HCT116 (cell line): Measurements from ENCODE around the gene APBA2. TPM values are rescaled to one million over a fixed set of nuclear protein-coding genes. Genes with fewer than 3 reads are reported as not detected.

Experiments
- ATAC-seq: fragments of 200-7000 bp; cut with Tn5 transposase; 2 replicates; pipeline ENCODE4 v1.9.1; 2020; ENCODE audit warnings: mild to moderate bottlenecking, moderate library complexity
- BruUV-seq: library from RNA; stranded (reverse); fragments of 400-500 nt; replicated peaks from 2 replicates; lab custom pipeline; 2021; lab: Mats Ljungman, UMichigan
- CTCF ChIA-PET: fragments of 300-600 bp; sonication (Branson Sonifier 250); formaldehyde crosslinking; loops from one replicate; lab custom pipeline; 2021; ENCODE audit warnings: antibody characterized with exemption; lab: Charles Lee
- POLR2A ChIA-PET: fragments of 300-600, 350-600 bp; sonication (Branson Sonifier 250); formaldehyde crosslinking; loops from one replicate; lab custom pipeline; 2021; ENCODE audit warnings: antibody characterized with exemption; lab: Charles Lee
- RAD21 ChIA-PET, 2 experiments: fragments of 300-600 bp; sonication (Branson Sonifier 250); formaldehyde crosslinking; loops; one replicate each; lab custom pipeline; 2023; ENCODE audit warnings: low total read pairs in 2 of 2; ENCODE audit not compliant: uncharacterized antibody in 2 of 2, unreplicated experiment in 2 of 2, low non-redundant PET in 1 of 2; lab: Charles Lee
- DNase-seq: peaks from one replicate; pipeline ENCODE4 v3.0.0-alpha.2; 2010; ENCODE audit warnings: low read depth, low spot score
- H2AFZ ChIP-seq: fragments of 200-600 bp; shearing (Covaris generic), sonication (generic); 2 replicates; pipeline ENCODE4 v1.6.1; 2017; ENCODE audit warnings: low read depth, mixed run types, mixed read lengths, antibody characterized with exemption, low read length; ENCODE audit not compliant: poor library complexity, severe bottlenecking
- H3K27ac ChIP-seq: 2 replicates; pipeline ENCODE4 v1.5.1; 2012; ENCODE audit warnings: low read depth, low read length
- H3K27me3 ChIP-seq: fragments of 200-600 bp; sonication (generic); 2 replicates; pipeline ENCODE4 v1.6.1; 2016; ENCODE audit warnings: mixed run types, low read length, mixed read lengths; ENCODE audit not compliant: insufficient read depth
- H3K36me3 ChIP-seq, 2 experiments: fragments of 200-500 bp in 1 of 2; fragments of 200-600 bp in 1 of 2; sonication (Bioruptor generic) in 1 of 2; sonication (generic) in 1 of 2; 2 replicates each; pipeline versions ENCODE4 v1.5.1 to v1.6.1; 2014 to 2016; ENCODE audit warnings: low read length in 2 of 2, inconsistent platforms in 1 of 2, mixed read lengths in 1 of 2, mixed run types in 1 of 2; ENCODE audit not compliant: insufficient read depth in 2 of 2, control insufficient read depth in 1 of 2
- H3K4me1 ChIP-seq, 2 experiments: fragments of 200-600 bp in 1 of 2; sonication (generic) in 1 of 2; 2 replicates each; pipeline versions ENCODE4 v1.5.1 to v1.6.1; 2012 to 2017; ENCODE audit warnings: low read length in 2 of 2, inconsistent platforms in 1 of 2, mild to moderate bottlenecking in 1 of 2, mixed read lengths in 1 of 2, mixed run types in 1 of 2, moderate library complexity in 1 of 2; ENCODE audit not compliant: insufficient read depth in 2 of 2, control insufficient read depth in 1 of 2
- H3K4me2 ChIP-seq: fragments of 200-600 bp; sonication (generic); 2 replicates; pipeline ENCODE4 v1.6.1; 2017; ENCODE audit warnings: mixed run types, low read length, mixed read lengths
- H3K4me3 ChIP-seq, 2 experiments: fragments of 200-600 bp in 1 of 2; sonication (generic) in 1 of 2; replicated peaks in 1 of 2; 2 replicates each; pipeline ENCODE4 v1.5.1; 2011 to 2016; ENCODE audit warnings: low read length in 2 of 2, control low read depth in 1 of 2, low read depth in 1 of 2, mild to moderate bottlenecking in 1 of 2, mixed read lengths in 1 of 2, mixed run types in 1 of 2
- H3K79me2 ChIP-seq: fragments of 200-600 bp; sonication (generic); 2 replicates; pipeline ENCODE4 v1.6.1; 2017; ENCODE audit warnings: mild to moderate bottlenecking, mixed run types, low read length, moderate library complexity, mixed read lengths; ENCODE audit not compliant: insufficient read depth
- H3K9ac ChIP-seq: fragments of 200-600 bp; sonication (generic); 2 replicates; pipeline ENCODE4 v1.6.1; 2016; ENCODE audit warnings: low read length, mixed read lengths
- H3K9me2 ChIP-seq: fragments of 200-600 bp; sonication (generic), shearing (Covaris generic); 2 replicates; pipeline ENCODE4 v1.6.1; 2017; ENCODE audit warnings: mixed run types, mild to moderate bottlenecking, moderate library complexity; ENCODE audit not compliant: insufficient read depth
- H3K9me3 ChIP-seq, 2 experiments: fragments of 200-500 bp in 1 of 2; fragments of 200-600 bp in 1 of 2; sonication (Bioruptor generic) in 1 of 2; sonication (generic) in 1 of 2; 2 replicates each; pipeline ENCODE4 v1.6.1; 2014 to 2017; ENCODE audit warnings: low read length in 2 of 2, mixed read lengths in 2 of 2, inconsistent platforms in 1 of 2, low read depth in 1 of 2, mild to moderate bottlenecking in 1 of 2, mixed run types in 1 of 2, moderate library complexity in 1 of 2; ENCODE audit not compliant: control insufficient read depth in 1 of 2, insufficient read depth in 1 of 2
- H4K20me1 ChIP-seq: fragments of 200-600 bp; sonication (generic), shearing (Covaris generic); 2 replicates; pipeline ENCODE4 v1.6.1; 2017; ENCODE audit warnings: mixed run types, mild to moderate bottlenecking, moderate library complexity; ENCODE audit not compliant: insufficient read depth
- ATF3 ChIP-seq: IDR thresholded peaks from 2 replicates; pipeline ENCODE4 v1.6.1; 2012
- CEBPB ChIP-seq: IDR thresholded peaks from 2 replicates; pipeline ENCODE4 v1.6.1; 2012; ENCODE audit warnings: low read depth
- EGR1 ChIP-seq: IDR thresholded peaks from 2 replicates; pipeline ENCODE4 v1.6.1; 2012; ENCODE audit warnings: low read depth
- ELF1 ChIP-seq: IDR thresholded peaks from 2 replicates; pipeline ENCODE4 v1.6.1; 2012; ENCODE audit warnings: low read depth, borderline replicate concordance
- EZH2 ChIP-seq: fragments of 200-600 bp; sonication (generic); IDR thresholded peaks from 2 replicates; pipeline ENCODE4 v1.6.1; 2017; ENCODE audit warnings: antibody characterized with exemption, mixed run types
- EZH2phosphoT487 ChIP-seq: fragments of 200-600 bp; IDR thresholded peaks from 2 replicates; pipeline ENCODE4 v1.6.1; 2018; ENCODE audit warnings: antibody characterized with exemption, borderline replicate concordance
- FOSL1 ChIP-seq: IDR thresholded peaks from 2 replicates; pipeline ENCODE4 v1.6.1; 2012; ENCODE audit warnings: low read depth
- JUND ChIP-seq: IDR thresholded peaks from 2 replicates; pipeline ENCODE4 v1.6.1; 2012
- MAX ChIP-seq: IDR thresholded peaks from 2 replicates; pipeline ENCODE4 v1.6.1; 2012
- POLR2AphosphoS5 ChIP-seq: IDR thresholded peaks from 2 replicates; pipeline ENCODE4 v1.6.1; 2011; ENCODE audit warnings: mild to moderate bottlenecking, low read depth, low read length, moderate library complexity
- RAD21 ChIP-seq: IDR thresholded peaks from 2 replicates; pipeline ENCODE4 v1.6.1; 2012; ENCODE audit warnings: low read depth, mild to moderate bottlenecking
- SIN3A ChIP-seq: IDR thresholded peaks from 2 replicates; pipeline ENCODE4 v1.6.1; 2012; ENCODE audit warnings: low read depth
- SP1 ChIP-seq: IDR thresholded peaks from 2 replicates; pipeline ENCODE4 v1.6.1; 2012; ENCODE audit warnings: low read depth
- SRF ChIP-seq: IDR thresholded peaks from 2 replicates; pipeline ENCODE4 v1.6.1; 2012; ENCODE audit warnings: low read depth
- TCF7L2 ChIP-seq: IDR thresholded peaks from 2 replicates; pipeline ENCODE4 v1.7.0; 2011; ENCODE audit warnings: borderline replicate concordance, inconsistent platforms; ENCODE audit not compliant: insufficient read depth, insufficient read length; ENCODE audit errors: extremely low read depth
- ZBTB33 ChIP-seq: IDR thresholded peaks from 2 replicates; pipeline ENCODE4 v1.6.1; 2011; ENCODE audit warnings: mild to moderate bottlenecking, low read length, moderate library complexity; ENCODE audit not compliant: insufficient replicate concordance; ENCODE audit errors: extremely low read depth
- ZFX ChIP-seq: fragments of 450-650 bp; IDR thresholded peaks from 2 replicates; pipeline ENCODE4 v1.6.1; 2017
- intact Hi-C: fragments of 100-400 bp; cut with micrococcal nuclease; formaldehyde crosslinking; loops from 2 replicates; pipeline ENCODE4 v1.10.0; 2022
- total RNA-seq: library from RNA; stranded (reverse); gene quantifications from one replicate; pipeline ENCODE4 v1.2.1, GENCODE V29; 2021; ENCODE audit not compliant: unreplicated experiment
- TF ChIP-seq, protein P1 (sequence below): IDR thresholded peaks from 2 replicates; pipeline ENCODE4 v1.6.1; 2012; ENCODE audit warnings: low read depth
- TF ChIP-seq, protein P2 (sequence below), 3 experiments: fragments of 200-600 bp in 1 of 3; sonication (generic) in 1 of 3; IDR thresholded peaks in 2 of 3; conservative IDR thresholded peaks in 1 of 3; 2 replicates each; pipeline ENCODE4 v1.5.1; 2012 to 2017; ENCODE audit warnings: low read depth in 2 of 3, low read length in 2 of 3, antibody characterized with exemption in 1 of 3, borderline replicate concordance in 1 of 3, control low read depth in 1 of 3, mild to moderate bottlenecking in 1 of 3, mixed read lengths in 1 of 3, mixed run types in 1 of 3, moderate library complexity in 1 of 3; ENCODE audit not compliant: insufficient read depth in 1 of 3

APBA2 gene
- total RNA-seq, 1 experiment from 2014 or later, result 0.47 TPM

GRCh38 chr15:29087521-29088285 is 201.9 kb downstream of the APBA2 start:
- ATAC-seq (no peak), DNase-seq (no peak)
- Histone ChIP-seq H3K27me3 (no peaks in the 10 kb centered on the region), H3K79me2 (no peaks in the 10 kb centered on the region), H3K4me2 (no peak overlapping the region), H3K9ac (no peak overlapping the region), H3K36me3 (no peaks in the 10 kb centered on the region), H3K4me3 (no peak overlapping the region), H3K9me2 (no peaks in the 10 kb centered on the region), H3K9me3 (no peaks in the 10 kb centered on the region), H3K4me1 (no peaks in the 10 kb centered on the region), H4K20me1 (no peaks in the 10 kb centered on the region), H3K27ac (no peak overlapping the region), H2AFZ (no peak overlapping the region)
- BruUV-seq, result no TSS peak
- ChIA-PET CTCF (interaction anchor here (5.1 kb wide), 1 partner anchor 14 kb away, joined by 30 read pairs; no protein-coding TSS in a partner anchor), POLR2A (interaction anchor here (1.1 kb wide), 1 partner anchor 15 kb away, joined by 3 read pairs; no protein-coding TSS in a partner anchor), RAD21 (no interaction called here)
- intact Hi-C loops, result no loop called here
- TF ChIP-seq EZH2, result no peak
- TF ChIP-seq FOSL1, result no peak
- TF ChIP-seq EGR1, result no peak
- TF ChIP-seq SRF, result no peak
- TF ChIP-seq MAX, result no peak
- no peak for TF ChIP-seq SP1
- no peak for TF ChIP-seq RAD21
- no peak for TF ChIP-seq ATF3
- TF ChIP-seq TCF7L2, result no peak
- TF ChIP-seq, protein P1, sequence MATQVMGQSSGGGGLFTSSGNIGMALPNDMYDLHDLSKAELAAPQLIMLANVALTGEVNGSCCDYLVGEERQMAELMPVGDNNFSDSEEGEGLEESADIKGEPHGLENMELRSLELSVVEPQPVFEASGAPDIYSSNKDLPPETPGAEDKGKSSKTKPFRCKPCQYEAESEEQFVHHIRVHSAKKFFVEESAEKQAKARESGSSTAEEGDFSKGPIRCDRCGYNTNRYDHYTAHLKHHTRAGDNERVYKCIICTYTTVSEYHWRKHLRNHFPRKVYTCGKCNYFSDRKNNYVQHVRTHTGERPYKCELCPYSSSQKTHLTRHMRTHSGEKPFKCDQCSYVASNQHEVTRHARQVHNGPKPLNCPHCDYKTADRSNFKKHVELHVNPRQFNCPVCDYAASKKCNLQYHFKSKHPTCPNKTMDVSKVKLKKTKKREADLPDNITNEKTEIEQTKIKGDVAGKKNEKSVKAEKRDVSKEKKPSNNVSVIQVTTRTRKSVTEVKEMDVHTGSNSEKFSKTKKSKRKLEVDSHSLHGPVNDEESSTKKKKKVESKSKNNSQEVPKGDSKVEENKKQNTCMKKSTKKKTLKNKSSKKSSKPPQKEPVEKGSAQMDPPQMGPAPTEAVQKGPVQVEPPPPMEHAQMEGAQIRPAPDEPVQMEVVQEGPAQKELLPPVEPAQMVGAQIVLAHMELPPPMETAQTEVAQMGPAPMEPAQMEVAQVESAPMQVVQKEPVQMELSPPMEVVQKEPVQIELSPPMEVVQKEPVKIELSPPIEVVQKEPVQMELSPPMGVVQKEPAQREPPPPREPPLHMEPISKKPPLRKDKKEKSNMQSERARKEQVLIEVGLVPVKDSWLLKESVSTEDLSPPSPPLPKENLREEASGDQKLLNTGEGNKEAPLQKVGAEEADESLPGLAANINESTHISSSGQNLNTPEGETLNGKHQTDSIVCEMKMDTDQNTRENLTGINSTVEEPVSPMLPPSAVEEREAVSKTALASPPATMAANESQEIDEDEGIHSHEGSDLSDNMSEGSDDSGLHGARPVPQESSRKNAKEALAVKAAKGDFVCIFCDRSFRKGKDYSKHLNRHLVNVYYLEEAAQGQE, result no peak
- no peak for TF ChIP-seq ZBTB33
- TF ChIP-seq EZH2phosphoT487, result no peak
- TF ChIP-seq SIN3A, result no peak
- TF ChIP-seq CEBPB, result no peak
- no peak for TF ChIP-seq JUND
- TF ChIP-seq ZFX, result no peak
- no peak for TF ChIP-seq POLR2AphosphoS5
- TF ChIP-seq ELF1, result no peak
- TF ChIP-seq, protein P2, sequence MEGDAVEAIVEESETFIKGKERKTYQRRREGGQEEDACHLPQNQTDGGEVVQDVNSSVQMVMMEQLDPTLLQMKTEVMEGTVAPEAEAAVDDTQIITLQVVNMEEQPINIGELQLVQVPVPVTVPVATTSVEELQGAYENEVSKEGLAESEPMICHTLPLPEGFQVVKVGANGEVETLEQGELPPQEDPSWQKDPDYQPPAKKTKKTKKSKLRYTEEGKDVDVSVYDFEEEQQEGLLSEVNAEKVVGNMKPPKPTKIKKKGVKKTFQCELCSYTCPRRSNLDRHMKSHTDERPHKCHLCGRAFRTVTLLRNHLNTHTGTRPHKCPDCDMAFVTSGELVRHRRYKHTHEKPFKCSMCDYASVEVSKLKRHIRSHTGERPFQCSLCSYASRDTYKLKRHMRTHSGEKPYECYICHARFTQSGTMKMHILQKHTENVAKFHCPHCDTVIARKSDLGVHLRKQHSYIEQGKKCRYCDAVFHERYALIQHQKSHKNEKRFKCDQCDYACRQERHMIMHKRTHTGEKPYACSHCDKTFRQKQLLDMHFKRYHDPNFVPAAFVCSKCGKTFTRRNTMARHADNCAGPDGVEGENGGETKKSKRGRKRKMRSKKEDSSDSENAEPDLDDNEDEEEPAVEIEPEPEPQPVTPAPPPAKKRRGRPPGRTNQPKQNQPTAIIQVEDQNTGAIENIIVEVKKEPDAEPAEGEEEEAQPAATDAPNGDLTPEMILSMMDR (IDR thresholded peaks at IDR 0.05 in 2 of 3, conservative IDR thresholded peaks at IDR 0.05 in 1 of 3; ENCODE audit: borderline replicate concordance in 1 of 3, insufficient read depth in 1 of 3, low read depth in 2 of 3, low read length in 2 of 3), result no peak
